NCI-H1436 (cell line): ENCODE measurements around the gene TTR.

Experiments used
- DNase-seq: peaks from one replicate; lab custom pipeline; 2025; lab: John Stamatoyannopoulos, UW

The TTR gene

GRCh38 chr18:31591628-31592027 lies at the start of gene TTR:
TSS of gene TTR (plus strand) at chr18:31591877. CDS start at chr18:31591903, 26 bp downstream.
- no peak for DNase-seq

GRCh38 chr18:31546476-31546875 lies 45.2 kb upstream of the TTR start:
- DNase-seq = no peak

- no peak for DNase-seq
Observed at GRCh38 chr18:31548853-31549252, 42.8 kb upstream of the TTR start.

GRCh38 chr18:31549416-31549815 lies 42.3 kb upstream of the TTR start:
- DNase-seq = no peak

GRCh38 chr18:31551883-31552282 lies 39.8 kb upstream of the TTR start:
- DNase-seq = no peak

GRCh38 chr18:31553800-31554199 lies 37.9 kb upstream of the TTR start:
- DNase-seq = no peak

GRCh38 chr18:31554776-31555175 lies 36.9 kb upstream of the TTR start:
- DNase-seq = no peak

GRCh38 chr18:31555971-31556747 lies 35.5 kb upstream of the TTR start:
- DNase-seq = peak; percentile 44

- no peak for DNase-seq
Observed at GRCh38 chr18:31557446-31557845, 34.2 kb upstream of the TTR start.

- DNase-seq = no peak
Observed at GRCh38 chr18:31558567-31558966, 33.1 kb upstream of the TTR start.

- no peak for DNase-seq
Observed at GRCh38 chr18:31562726-31563125, 29.0 kb upstream of the TTR start.

- DNase-seq = no peak
Observed at GRCh38 chr18:31563778-31564177, 27.9 kb upstream of the TTR start.

- DNase-seq = no peak
Observed at GRCh38 chr18:31565345-31565744, 26.3 kb upstream of the TTR start.

GRCh38 chr18:31565782-31566512 lies 25.7 kb upstream of the TTR start:
- no peak for DNase-seq

GRCh38 chr18:31566576-31567306 lies 24.9 kb upstream of the TTR start:
- DNase-seq = no peak

- no peak for DNase-seq
Observed at GRCh38 chr18:31572368-31572767, 19.3 kb upstream of the TTR start.

- DNase-seq = no peak
Observed at GRCh38 chr18:31573051-31573450, 18.6 kb upstream of the TTR start.

- DNase-seq = no peak
Observed at GRCh38 chr18:31574359-31574758, 17.3 kb upstream of the TTR start.

GRCh38 chr18:31575515-31576257 lies 16.0 kb upstream of the TTR start:
- no peak for DNase-seq

- no peak for DNase-seq
Observed at GRCh38 chr18:31576670-31577069, 15.0 kb upstream of the TTR start.

- no peak for DNase-seq
Observed at GRCh38 chr18:31577195-31577594, 14.5 kb upstream of the TTR start.

- DNase-seq = no peak
Observed at GRCh38 chr18:31578126-31578525, 13.6 kb upstream of the TTR start.
